IPS-18c (cell line): ENCODE results near the gene RMDN2.

ENCODE experiments used
- H3K4me3 ChIP-seq: 2 replicates; pipeline ENCODE4 v1.7.0; 2013; ENCODE audit warnings: low read depth, mild to moderate bottlenecking, low read length, moderate library complexity; ENCODE audit not compliant: insufficient read depth
- H3K9me3 ChIP-seq: one replicate; pipeline ENCODE4 v1.6.1; 2013; ENCODE audit warnings: mild to moderate bottlenecking, low read length, moderate library complexity; ENCODE audit not compliant: control insufficient read depth, insufficient read depth

The RMDN2 gene

GRCh38 chr2:38056216-38056615 is 131.1 kb downstream of the RMDN2 start:
- no peak overlapping the region for H3K4me3 ChIP-seq
- H3K9me3 ChIP-seq: no peaks in the 10 kb centered on the region

- H3K9me3 ChIP-seq: no peaks in the 10 kb centered on the region
- no peak overlapping the region for H3K4me3 ChIP-seq
Measured at GRCh38 chr2:38057651-38058410, 132.7 kb downstream of the RMDN2 start.

GRCh38 chr2:38060236-38061018 is 135.3 kb downstream of the RMDN2 start:
- Histone ChIP-seq H3K4me3 (no peak overlapping the region), H3K9me3 (no peaks in the 10 kb centered on the region)

- Histone ChIP-seq H3K9me3 (no peaks in the 10 kb centered on the region), H3K4me3 (no peak overlapping the region)
Measured at GRCh38 chr2:38064801-38065501, 139.9 kb downstream of the RMDN2 start.

GRCh38 chr2:38065502-38066135 is 140.5 kb downstream of the RMDN2 start:
- H3K4me3 ChIP-seq: no peak overlapping the region

GRCh38 chr2:38066421-38067115 is 141.5 kb downstream of the RMDN2 start:
- no peaks in the 10 kb centered on the region for H3K9me3 ChIP-seq
- H3K4me3 ChIP-seq: no peak overlapping the region

More at GRCh38 chr2:38065502-38066135, 140.5 kb downstream of the RMDN2 start:
- H3K9me3 ChIP-seq: no peaks in the 10 kb centered on the region
